Measurements from ENCODE around the gene HM13.
A peak's percentile ranks its signal among the peaks of the same experiment; 100 is the strongest.
"Not testable (repeated sequence)": the region's sequence is repeated elsewhere in the genome, so short reads cannot be mapped to it uniquely, and the experiment has no call there.

Gene HM13

DNA sequence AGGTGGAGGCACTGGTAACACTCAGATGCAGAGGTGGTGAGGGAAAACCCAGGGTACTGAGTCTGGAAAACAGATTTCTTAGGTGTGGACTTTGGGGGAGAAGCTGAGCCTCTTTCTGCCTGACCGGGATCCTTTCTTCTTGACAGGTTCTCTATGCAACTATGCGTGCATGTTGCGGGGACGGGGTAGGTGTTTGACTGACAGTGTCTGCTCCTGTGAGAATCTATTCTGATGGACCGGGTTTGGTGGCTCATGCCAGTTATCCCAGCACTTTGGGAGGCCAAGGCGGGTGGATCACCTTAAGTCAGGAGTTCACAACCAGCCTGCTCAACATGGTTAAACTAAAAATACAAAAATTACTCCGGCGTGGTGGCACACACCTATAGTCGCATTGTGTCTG lies 63.0 kb downstream of the HM13 start:
- Mint-ChIP-seq H3K27ac (no peak overlapping the region), H3K36me3 (no peaks in the 10 kb centered on the region), H3K4me3 (peak overlapping the region; percentile 57), H3K9me3 (ENCODE audit: low read depth) (no peaks in the 10 kb centered on the region), H3K4me1 (ENCODE audit: low read depth) (peaks cover 23% of the 10 kb centered on the region), H3K27me3 (no peaks in the 10 kb centered on the region)

DNA sequence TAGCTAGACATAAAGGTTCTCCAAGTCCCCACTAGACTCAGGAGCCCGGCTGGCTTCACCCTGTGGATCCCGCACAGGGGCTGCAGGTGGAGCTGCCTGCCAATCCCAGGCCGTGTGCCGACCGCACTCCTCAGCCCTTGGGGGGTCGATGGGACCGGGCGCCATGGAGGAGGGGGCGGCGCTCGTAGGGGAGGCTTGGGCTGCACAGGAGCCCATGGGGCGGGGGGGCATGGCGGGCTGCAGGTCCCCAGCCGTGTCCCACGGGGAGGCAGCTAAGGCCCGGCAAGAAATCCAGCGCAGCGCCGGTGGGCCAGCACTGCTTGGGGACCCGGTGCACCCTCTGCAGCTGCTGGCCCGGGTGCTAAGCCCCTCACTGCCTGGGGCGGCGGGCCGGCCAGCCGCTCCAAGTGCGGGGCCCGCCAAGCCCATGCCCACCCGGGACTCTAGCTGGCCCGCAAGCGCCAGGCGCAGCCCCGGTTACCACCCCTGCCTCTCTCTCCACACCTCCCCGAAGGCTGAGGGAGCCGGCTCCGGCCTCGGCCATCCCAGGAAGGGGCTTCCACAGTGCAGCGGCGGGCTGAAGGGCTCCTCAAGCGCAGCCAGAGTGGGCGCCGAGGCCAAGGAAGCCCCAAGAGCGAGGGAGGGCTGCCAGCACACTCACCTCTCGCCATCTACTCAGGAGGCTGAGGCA lies 64.4 kb downstream of the HM13 start:
- no peaks in the 10 kb centered on the region for H3K9me3 Mint-ChIP-seq (ENCODE audit: low read depth)
- no peak overlapping the region for H3K27ac Mint-ChIP-seq
- H3K27me3 Mint-ChIP-seq = no peaks in the 10 kb centered on the region
- H3K36me3 Mint-ChIP-seq = no peaks in the 10 kb centered on the region
- peaks cover 15% of the 10 kb centered on the region for H3K4me1 Mint-ChIP-seq (ENCODE audit: low read depth)
- no peak overlapping the region for H3K4me3 Mint-ChIP-seq

DNA sequence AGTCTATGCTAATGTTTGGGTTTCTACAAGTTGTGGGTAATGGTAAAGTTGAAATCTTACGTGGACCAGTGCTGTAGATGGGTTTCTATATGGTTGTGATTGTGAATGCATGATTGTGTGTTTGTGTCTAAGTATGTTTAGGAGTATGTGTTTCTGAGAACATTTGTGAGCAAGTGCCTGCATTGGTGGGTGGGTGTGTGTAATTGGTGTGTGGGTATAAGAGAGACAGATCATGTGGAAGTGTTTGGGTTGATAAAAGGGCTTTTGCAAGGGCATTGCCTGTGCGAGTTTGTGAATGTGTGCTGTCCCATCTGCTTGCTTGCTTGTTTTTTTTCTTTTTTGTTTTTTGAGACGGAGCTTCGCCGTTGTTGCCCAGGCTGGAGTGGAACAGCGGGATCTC lies 65.0 kb downstream of the HM13 start:
- Mint-ChIP-seq H3K4me3 (no peak overlapping the region), H3K9me3 (ENCODE audit: low read depth) (no peaks in the 10 kb centered on the region), H3K4me1 (ENCODE audit: low read depth) (peaks cover 10% of the 10 kb centered on the region), H3K27ac (no peak overlapping the region), H3K27me3 (no peaks in the 10 kb centered on the region), H3K36me3 (no peaks in the 10 kb centered on the region)

DNA sequence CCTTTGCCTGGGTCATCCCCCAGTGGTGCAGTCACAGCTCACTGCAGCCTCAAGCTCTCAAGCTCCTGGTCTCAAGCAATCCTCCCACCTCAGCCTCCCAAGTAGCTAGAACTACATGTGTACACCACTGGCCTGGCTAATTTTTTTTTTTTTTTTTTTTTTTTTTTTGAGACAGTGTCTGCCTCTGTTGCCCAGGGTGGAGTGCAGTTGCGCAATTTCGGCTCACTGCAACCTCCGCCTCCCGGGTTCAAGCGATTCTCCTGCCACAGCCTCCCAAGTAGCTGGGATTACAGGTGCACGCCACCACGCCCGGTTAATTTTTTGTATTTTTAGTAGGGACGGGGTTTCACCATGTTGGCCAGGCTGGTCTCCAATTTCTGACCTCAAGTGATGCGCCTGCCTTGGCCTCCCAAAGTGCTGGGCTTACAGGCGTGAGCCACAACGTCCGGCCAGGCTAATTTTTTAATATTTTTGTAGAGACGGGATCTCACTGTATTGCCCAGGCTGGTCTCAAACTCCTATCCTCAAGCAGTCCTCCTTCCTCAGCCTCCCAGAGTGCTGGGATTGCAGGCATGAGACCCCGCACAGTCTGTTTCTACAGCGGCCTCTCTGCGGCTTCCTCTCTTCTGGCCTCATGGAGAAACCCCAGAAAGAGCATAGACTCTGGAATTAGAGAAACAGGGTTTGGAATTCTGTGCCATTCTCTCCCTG lies 65.9 kb downstream of the HM13 start:
- not testable (repeated sequence) for H3K27ac Mint-ChIP-seq; H3K36me3 Mint-ChIP-seq; H3K27me3 Mint-ChIP-seq; H3K4me3 Mint-ChIP-seq; H3K9me3 Mint-ChIP-seq (ENCODE audit: low read depth)
- H3K4me1 Mint-ChIP-seq (ENCODE audit: low read depth) = peaks cover 10% of the 10 kb centered on the region

DNA sequence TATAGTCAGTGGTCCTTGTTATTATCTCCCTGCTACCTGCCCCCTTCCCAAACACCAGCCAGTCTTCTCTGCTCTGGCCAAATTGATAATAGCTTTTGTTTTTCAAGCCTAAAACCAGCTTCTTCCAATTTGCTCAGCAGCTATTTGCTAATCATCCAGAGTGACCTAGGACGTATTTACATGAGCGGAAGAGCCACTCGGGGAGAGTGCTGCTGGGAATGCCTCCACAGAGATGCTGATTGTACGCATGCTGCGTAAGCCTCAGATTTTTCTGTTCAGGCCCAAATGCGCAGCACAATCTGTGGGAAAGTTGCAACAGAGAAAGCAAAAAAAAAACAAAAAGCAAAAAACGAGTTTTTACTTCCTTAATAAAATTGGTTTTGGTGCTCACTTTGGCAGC lies 66.5 kb downstream of the HM13 start:
- no peak overlapping the region for H3K4me3 Mint-ChIP-seq
- peaks cover 3% of the 10 kb centered on the region for H3K27me3 Mint-ChIP-seq
- H3K4me1 Mint-ChIP-seq (ENCODE audit: low read depth) = peaks cover 10% of the 10 kb centered on the region
- no peaks in the 10 kb centered on the region for H3K9me3 Mint-ChIP-seq (ENCODE audit: low read depth)
- H3K27ac Mint-ChIP-seq = no peak overlapping the region
- H3K36me3 Mint-ChIP-seq = no peaks in the 10 kb centered on the region

DNA sequence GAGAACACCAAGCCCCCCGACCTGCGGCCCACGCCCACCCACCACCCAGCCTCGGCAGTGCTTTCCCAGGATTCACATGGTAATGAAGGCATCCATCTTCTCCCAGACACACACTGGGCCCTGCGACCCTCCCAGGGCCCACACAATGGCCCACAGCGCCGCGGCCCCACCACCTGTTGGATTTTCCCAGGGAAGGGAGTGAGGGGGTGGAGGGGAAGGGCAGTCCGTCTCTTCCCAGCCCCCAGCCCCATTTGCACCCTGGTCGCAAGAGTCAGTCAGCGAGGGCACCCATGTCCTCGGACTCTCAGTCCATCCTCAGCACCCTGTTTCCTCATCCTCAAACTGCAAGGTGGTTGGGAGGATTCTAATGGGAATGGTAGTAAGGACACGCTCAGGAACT lies 67.1 kb downstream of the HM13 start:
- H3K9me3 Mint-ChIP-seq (ENCODE audit: low read depth) = no peaks in the 10 kb centered on the region
- H3K27ac Mint-ChIP-seq = no peak overlapping the region
- no peaks in the 10 kb centered on the region for H3K36me3 Mint-ChIP-seq
- H3K27me3 Mint-ChIP-seq = peaks cover 3% of the 10 kb centered on the region
- H3K4me1 Mint-ChIP-seq (ENCODE audit: low read depth) = peaks cover 10% of the 10 kb centered on the region
- no peak overlapping the region for H3K4me3 Mint-ChIP-seq

DNA sequence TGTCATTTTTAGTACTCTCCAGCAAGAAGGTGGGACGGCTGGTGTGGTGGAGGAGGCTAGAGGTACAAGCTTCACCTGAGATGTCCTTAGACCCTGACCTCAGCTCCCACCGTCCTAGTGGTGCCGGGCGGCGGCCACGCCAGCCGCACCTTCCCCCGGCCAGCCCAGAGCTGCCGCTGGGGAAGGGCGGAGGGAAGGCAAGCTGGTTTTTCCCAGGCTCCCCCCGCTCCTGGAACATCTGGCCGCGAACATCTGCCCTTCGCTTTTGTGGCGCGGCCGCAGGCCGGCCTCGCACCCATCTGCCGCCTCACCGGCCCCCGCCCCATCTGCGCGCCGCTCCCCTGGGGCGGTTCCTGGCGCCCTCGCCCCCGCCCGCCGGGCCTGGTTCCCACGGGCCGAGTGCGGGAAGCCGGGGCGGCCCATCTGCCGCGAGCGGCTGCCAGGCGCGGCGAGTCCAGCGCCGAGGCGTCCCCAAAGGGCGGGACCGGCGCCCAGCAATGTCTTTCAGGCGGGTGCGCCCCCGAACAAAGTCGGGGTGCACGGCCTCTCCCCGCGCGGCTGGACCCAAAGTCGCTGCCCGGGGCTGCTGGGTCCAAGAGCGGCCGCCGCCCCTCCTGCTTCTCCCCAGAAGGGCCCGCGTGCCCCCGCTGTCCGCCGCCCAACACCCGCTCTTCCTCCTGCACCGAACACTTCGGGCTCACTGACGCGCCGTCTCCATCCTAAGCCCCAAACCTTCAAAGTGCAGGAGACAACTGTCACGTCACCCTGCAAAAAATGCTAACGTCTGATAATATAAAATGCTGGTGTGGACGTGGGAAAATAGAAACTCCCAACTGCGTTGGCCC lies 73.5 kb downstream of the HM13 start:
- H3K27me3 Mint-ChIP-seq = peaks cover 8% of the 10 kb centered on the region
- H3K4me1 Mint-ChIP-seq (ENCODE audit: low read depth) = peaks cover 5% of the 10 kb centered on the region
- no peaks in the 10 kb centered on the region for H3K36me3 Mint-ChIP-seq
- H3K27ac Mint-ChIP-seq = no peak overlapping the region
- H3K4me3 Mint-ChIP-seq = peak overlapping the region; percentile 80
- no peaks in the 10 kb centered on the region for H3K9me3 Mint-ChIP-seq (ENCODE audit: low read depth)

DNA sequence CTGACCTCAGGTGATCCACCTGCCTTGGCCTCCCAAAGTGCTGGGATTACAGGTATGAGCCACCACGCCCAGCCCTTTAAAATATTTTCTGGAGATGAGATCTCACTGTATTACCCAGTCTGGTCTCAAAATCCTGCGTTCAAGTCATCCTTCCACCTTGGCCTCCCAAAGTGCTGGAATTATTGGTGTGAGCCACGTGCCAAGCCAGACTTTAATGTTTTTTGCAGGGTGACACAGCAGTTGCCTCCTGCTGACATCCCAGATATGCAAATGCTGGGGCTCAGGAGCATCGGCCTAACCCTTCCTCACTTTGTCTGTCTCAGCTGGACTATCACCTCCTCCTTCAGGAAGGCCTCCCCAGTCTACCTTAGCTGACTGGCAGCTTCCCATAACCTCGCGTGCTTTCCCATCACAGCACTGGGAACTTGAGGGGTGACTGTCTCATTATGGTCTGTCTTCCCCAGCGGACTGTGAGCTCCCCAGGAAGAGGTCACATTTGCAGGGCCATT lies 76.5 kb downstream of the HM13 start:
- H3K27ac Mint-ChIP-seq = no peak overlapping the region
- peaks cover 7% of the 10 kb centered on the region for H3K27me3 Mint-ChIP-seq
- H3K9me3 Mint-ChIP-seq (ENCODE audit: low read depth) = no peaks in the 10 kb centered on the region
- no peak overlapping the region for H3K4me3 Mint-ChIP-seq
- no peaks in the 10 kb centered on the region for H3K36me3 Mint-ChIP-seq
- peaks cover 5% of the 10 kb centered on the region for H3K4me1 Mint-ChIP-seq (ENCODE audit: low read depth)

DNA sequence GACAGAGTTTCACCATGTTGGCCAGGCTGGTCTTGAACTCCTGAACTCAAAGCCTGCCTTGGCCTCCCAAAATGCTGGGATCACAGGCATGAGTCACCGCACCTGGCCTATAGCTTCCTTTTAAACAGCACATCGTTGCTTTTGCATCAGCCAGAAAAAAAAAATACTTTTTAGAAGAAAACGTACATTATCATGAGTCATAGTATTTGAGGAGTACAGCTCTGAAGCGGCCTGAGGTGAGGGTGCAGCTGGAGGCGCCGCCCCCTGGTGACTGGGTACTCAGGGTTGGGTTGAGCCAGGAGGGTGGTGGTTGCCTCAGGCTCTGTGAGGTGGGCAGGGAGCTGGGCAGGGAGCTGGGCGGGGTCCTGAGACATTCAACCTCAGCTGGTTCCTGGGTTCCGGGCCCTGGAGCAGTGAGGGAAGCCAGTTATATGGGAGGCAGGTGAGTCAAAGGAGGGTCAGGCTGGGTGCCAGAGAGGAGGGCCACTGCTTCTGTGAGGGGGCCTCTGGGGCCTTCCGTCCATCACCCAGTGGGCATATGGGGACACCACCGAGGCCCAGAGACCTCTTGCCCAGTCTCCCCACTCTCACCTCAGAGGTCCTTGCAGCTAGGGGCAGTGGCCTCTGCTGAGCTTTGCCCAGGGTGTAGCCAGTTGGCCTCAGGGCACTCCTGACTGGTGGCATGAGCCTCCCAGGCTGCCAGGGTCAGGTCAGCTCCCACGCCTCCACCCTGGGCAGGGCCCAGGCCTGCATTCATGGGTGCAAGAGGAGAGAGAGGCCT lies 79.2 kb downstream of the HM13 start:
- Mint-ChIP-seq H3K4me3 (no peak overlapping the region), H3K36me3 (no peaks in the 10 kb centered on the region), H3K9me3 (ENCODE audit: low read depth) (no peaks in the 10 kb centered on the region), H3K4me1 (ENCODE audit: low read depth) (peaks cover under 1% of the 10 kb centered on the region), H3K27ac (no peak overlapping the region), H3K27me3 (peaks cover 2% of the 10 kb centered on the region)

DNA sequence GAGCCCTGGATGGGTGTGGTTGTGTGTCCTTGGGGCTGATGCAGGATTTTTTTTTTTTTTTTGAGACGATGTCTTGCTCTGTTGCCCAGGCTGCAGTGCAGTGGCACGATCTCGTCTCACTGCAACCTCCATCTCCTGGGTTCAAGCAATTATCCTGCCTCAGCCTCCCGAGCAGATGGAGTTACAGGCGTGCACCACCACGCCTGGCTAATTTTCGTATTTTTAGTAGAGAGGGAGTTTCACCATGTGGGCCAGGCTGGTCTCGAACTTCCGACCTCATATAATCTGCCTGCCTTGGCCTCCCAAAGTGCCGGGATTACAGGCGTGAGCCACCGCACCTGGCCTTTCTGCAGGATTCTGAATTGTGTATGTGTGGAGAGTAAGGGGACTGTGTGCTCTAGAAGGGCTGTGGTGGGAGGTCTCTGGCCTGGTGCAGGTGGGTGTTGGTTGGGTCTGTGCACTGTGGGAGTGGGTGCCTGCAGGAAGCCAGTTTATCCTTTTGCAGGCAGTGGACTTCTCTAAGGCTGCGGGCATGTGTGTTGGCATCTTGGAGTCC lies 79.8 kb downstream of the HM13 start:
- Mint-ChIP-seq H3K9me3 (ENCODE audit: low read depth) (no peaks in the 10 kb centered on the region), H3K27ac (no peak overlapping the region), H3K4me3 (no peak overlapping the region), H3K4me1 (ENCODE audit: low read depth) (no peaks in the 10 kb centered on the region), H3K27me3 (peaks cover 2% of the 10 kb centered on the region), H3K36me3 (no peaks in the 10 kb centered on the region)

DNA sequence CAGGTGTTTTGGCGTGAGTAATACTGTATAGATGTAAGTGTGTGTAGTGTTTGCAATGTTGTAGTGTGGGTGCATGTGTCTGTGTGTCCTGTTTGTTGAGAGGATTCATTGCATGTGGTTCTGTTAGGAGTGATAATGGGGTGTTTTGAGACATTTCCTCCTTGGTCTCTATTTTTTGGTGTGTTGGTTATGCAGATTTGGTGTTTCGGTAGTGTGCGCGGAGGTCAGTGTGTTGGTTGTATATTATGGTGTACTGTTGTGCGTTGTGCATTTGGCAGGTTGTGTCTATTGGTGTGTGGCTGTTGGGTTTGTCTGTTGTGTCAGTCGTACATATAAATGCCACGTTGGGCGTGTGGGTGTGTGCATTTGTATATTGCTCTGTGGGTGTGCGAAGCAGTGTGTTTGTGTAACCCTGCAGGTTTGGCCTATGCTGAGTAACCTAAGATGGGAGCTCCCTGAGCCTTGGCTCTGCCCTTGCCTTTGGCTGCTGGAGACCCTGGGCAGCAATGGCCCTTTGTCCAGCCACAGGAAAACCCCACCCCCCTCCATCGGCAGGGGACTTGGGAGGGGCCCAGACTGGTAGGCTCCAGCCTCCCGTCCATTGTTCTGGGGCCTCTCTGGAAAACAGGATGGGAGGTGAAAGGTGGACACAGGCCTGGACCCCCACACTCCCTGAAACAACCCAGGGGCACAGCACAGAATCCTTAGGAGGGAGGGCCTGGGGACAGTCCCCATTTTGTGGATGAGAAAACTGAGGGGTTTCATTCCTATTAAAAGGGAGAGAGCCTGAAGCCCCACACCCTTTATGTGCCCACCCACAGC lies 80.5 kb downstream of the HM13 start:
- H3K27me3 Mint-ChIP-seq = peaks cover 2% of the 10 kb centered on the region
- no peak overlapping the region for H3K4me3 Mint-ChIP-seq
- no peak overlapping the region for H3K27ac Mint-ChIP-seq
- H3K36me3 Mint-ChIP-seq = no peaks in the 10 kb centered on the region
- no peaks in the 10 kb centered on the region for H3K9me3 Mint-ChIP-seq (ENCODE audit: low read depth)
- no peaks in the 10 kb centered on the region for H3K4me1 Mint-ChIP-seq (ENCODE audit: low read depth)

DNA sequence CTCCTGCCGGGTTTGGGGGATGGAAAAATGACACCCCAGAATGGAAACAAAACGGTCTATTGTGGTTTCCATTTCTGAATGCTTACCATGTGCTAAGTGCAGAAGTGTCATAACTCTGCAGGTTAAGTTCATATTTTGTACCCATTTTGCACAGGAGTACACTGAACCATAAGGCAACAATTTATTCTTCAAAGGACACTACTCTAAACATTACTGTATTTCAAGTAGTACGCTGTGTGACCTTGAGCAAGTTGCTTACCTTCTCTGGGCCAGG lies 81.1 kb downstream of the HM13 start:
- H3K9me3 Mint-ChIP-seq (ENCODE audit: low read depth) = no peaks in the 10 kb centered on the region
- no peaks in the 10 kb centered on the region for H3K36me3 Mint-ChIP-seq
- peaks cover 2% of the 10 kb centered on the region for H3K27me3 Mint-ChIP-seq
- no peak overlapping the region for H3K27ac Mint-ChIP-seq
- H3K4me1 Mint-ChIP-seq (ENCODE audit: low read depth) = no peaks in the 10 kb centered on the region
- no peak overlapping the region for H3K4me3 Mint-ChIP-seq

DNA sequence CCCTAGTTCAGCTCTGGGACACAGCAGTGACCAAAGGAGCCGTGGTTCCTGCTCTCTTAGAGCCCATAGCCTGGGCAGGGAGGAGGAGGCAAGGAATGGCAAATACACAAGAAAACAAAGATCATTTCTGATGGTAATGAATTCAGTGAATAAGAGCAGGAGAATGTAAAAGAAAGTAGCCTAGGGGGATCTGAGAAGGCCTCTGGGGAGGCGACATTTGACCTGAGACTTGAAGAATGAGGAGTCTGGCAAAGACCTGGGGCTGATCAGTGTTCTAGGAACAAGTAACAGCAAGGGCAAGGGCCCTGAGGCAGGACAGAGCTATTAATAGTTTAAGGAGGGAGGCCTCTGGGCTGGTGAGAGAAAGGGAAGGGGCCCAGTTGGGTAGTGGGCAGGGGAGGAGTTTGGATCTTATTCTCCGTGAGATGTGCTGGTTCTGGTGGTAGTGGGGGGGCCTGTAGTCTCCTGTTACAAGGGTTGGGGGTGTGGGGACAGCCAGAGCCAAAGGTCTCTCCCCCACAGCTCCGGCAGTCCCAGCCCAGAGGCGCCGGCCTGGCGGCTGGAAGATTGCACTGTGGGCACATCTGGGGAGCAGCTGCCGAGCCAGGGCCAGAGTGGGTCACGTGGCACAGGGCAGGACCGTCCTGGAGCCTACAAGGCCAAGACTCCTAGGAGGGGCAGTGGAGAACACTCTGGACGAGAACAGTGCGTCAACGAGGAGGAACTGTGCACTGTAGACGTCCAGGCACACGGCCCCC lies 81.6 kb downstream of the HM13 start:
- Mint-ChIP-seq H3K9me3 (ENCODE audit: low read depth) (no peaks in the 10 kb centered on the region), H3K4me1 (ENCODE audit: low read depth) (no peaks in the 10 kb centered on the region), H3K36me3 (no peaks in the 10 kb centered on the region), H3K4me3 (no peak overlapping the region), H3K27me3 (peaks cover 2% of the 10 kb centered on the region), H3K27ac (no peak overlapping the region)
